BLaER1 (cell line): ENCODE results near the gene TMEM17.
A peak's percentile ranks its signal among the peaks of the same experiment; 100 is the strongest.

Experiments used
- H3K27ac ChIP-seq: shearing (Covaris generic); formaldehyde crosslinking; 2 replicates; pipeline ENCODE4 v1.8.1; 2022
- H3K27me3 ChIP-seq: shearing (Covaris generic); formaldehyde crosslinking; 2 replicates; pipeline ENCODE4 v1.8.1; 2022
- H3K36me3 ChIP-seq: shearing (Covaris generic); formaldehyde crosslinking; 2 replicates; pipeline ENCODE4 v1.8.1; 2022
- H3K4me1 ChIP-seq: shearing (Covaris generic); formaldehyde crosslinking; 2 replicates; pipeline ENCODE4 v1.8.1; 2022
- H3K4me2 ChIP-seq: shearing (Covaris generic); formaldehyde crosslinking; 2 replicates; pipeline ENCODE4 v1.8.1; 2022
- H3K4me3 ChIP-seq: shearing (Covaris generic); formaldehyde crosslinking; 2 replicates; pipeline ENCODE4 v1.8.1; 2022
- H3K9ac ChIP-seq: shearing (Covaris generic); formaldehyde crosslinking; 2 replicates; pipeline ENCODE4 v1.8.1; 2022
- H3K9me3 ChIP-seq: shearing (Covaris generic); formaldehyde crosslinking; 2 replicates; pipeline ENCODE4 v1.8.1; 2022
- H4K20me1 ChIP-seq: shearing (Covaris generic); formaldehyde crosslinking; 2 replicates; pipeline ENCODE4 v1.8.1; 2022
- Cebpa-rat ChIP-seq: shearing (Covaris generic); IDR thresholded peaks from 2 replicates; pipeline ENCODE4 v1.8.1; 2022

TMEM17 gene

GRCh38 chr2:62492048-62492447 is 13.9 kb downstream of the TMEM17 start:
- Histone ChIP-seq H3K9ac (no peak overlapping the region), H3K4me1 (no peaks in the 10 kb centered on the region), H3K27ac (no peak overlapping the region), H3K27me3 (no peaks in the 10 kb centered on the region), H4K20me1 (no peaks in the 10 kb centered on the region), H3K4me3 (no peak overlapping the region), H3K4me2 (no peak overlapping the region), H3K36me3 (no peaks in the 10 kb centered on the region), H3K9me3 (no peaks in the 10 kb centered on the region)
- no peak for TF ChIP-seq Cebpa-rat

GRCh38 chr2:62489702-62490101 is 16.3 kb downstream of the TMEM17 start:
- Histone ChIP-seq H4K20me1 (no peaks in the 10 kb centered on the region), H3K4me1 (no peaks in the 10 kb centered on the region), H3K9me3 (no peaks in the 10 kb centered on the region), H3K36me3 (no peaks in the 10 kb centered on the region), H3K4me3 (no peak overlapping the region), H3K27me3 (no peaks in the 10 kb centered on the region), H3K9ac (no peak overlapping the region), H3K27ac (no peak overlapping the region), H3K4me2 (no peak overlapping the region)
- no peak for TF ChIP-seq Cebpa-rat

- no peaks in the 10 kb centered on the region for H3K9me3 ChIP-seq
- H3K4me1 ChIP-seq: no peaks in the 10 kb centered on the region
- TF ChIP-seq Cebpa-rat: no peak
- H3K4me2 ChIP-seq: no peak overlapping the region
- no peak overlapping the region for H3K27ac ChIP-seq
- H3K27me3 ChIP-seq: no peaks in the 10 kb centered on the region
- no peaks in the 10 kb centered on the region for H3K36me3 ChIP-seq
- H3K4me3 ChIP-seq: no peak overlapping the region
- no peak overlapping the region for H3K9ac ChIP-seq
- H4K20me1 ChIP-seq: no peaks in the 10 kb centered on the region
Measured at GRCh38 chr2:62489162-62489561, 16.8 kb downstream of the TMEM17 start.

- no peaks in the 10 kb centered on the region for H3K36me3 ChIP-seq
- no peaks in the 10 kb centered on the region for H4K20me1 ChIP-seq
- no peak for TF ChIP-seq Cebpa-rat
- H3K9me3 ChIP-seq: no peaks in the 10 kb centered on the region
- H3K4me2 ChIP-seq: no peak overlapping the region
- no peak overlapping the region for H3K4me3 ChIP-seq
- no peaks in the 10 kb centered on the region for H3K27me3 ChIP-seq
- no peaks in the 10 kb centered on the region for H3K4me1 ChIP-seq
- H3K9ac ChIP-seq: no peak overlapping the region
- H3K27ac ChIP-seq: no peak overlapping the region
Measured at GRCh38 chr2:62486439-62486765, 19.6 kb downstream of the TMEM17 start.

- Histone ChIP-seq H3K4me1 (no peaks in the 10 kb centered on the region), H3K36me3 (no peaks in the 10 kb centered on the region), H3K27me3 (no peaks in the 10 kb centered on the region), H4K20me1 (no peaks in the 10 kb centered on the region), H3K9ac (no peak overlapping the region), H3K27ac (no peak overlapping the region), H3K9me3 (no peaks in the 10 kb centered on the region), H3K4me3 (no peak overlapping the region), H3K4me2 (no peak overlapping the region)
- TF ChIP-seq Cebpa-rat: no peak
Measured at GRCh38 chr2:62485761-62486438, 20.1 kb downstream of the TMEM17 start.

- Histone ChIP-seq H3K4me3 (no peak overlapping the region), H3K9me3 (no peaks in the 10 kb centered on the region), H3K9ac (no peak overlapping the region), H3K36me3 (no peaks in the 10 kb centered on the region), H4K20me1 (no peaks in the 10 kb centered on the region), H3K4me2 (no peak overlapping the region), H3K27me3 (no peaks in the 10 kb centered on the region), H3K27ac (no peak overlapping the region), H3K4me1 (peaks cover 8% of the 10 kb centered on the region; the same call in 1 of the 2 replicates)
- TF ChIP-seq Cebpa-rat: no peak
Measured at GRCh38 chr2:62482558-62483352, 23.2 kb downstream of the TMEM17 start.

GRCh38 chr2:62479917-62480316 is 26.1 kb downstream of the TMEM17 start:
- H3K27me3 ChIP-seq: no peaks in the 10 kb centered on the region
- no peak for TF ChIP-seq Cebpa-rat
- H4K20me1 ChIP-seq: no peaks in the 10 kb centered on the region
- no peaks in the 10 kb centered on the region for H3K36me3 ChIP-seq
- no peak overlapping the region for H3K4me3 ChIP-seq
- H3K27ac ChIP-seq: no peak overlapping the region
- peaks cover 23% of the 10 kb centered on the region for H3K4me1 ChIP-seq
- H3K4me2 ChIP-seq: no peak overlapping the region
- no peak overlapping the region for H3K9ac ChIP-seq
- no peaks in the 10 kb centered on the region for H3K9me3 ChIP-seq

- TF ChIP-seq Cebpa-rat: no peak
- Histone ChIP-seq H3K4me2 (peak overlapping the region; percentile 44), H3K4me3 (no peak overlapping the region), H3K27me3 (no peaks in the 10 kb centered on the region), H3K36me3 (no peaks in the 10 kb centered on the region), H3K27ac (peak overlapping the region; percentile 31; the same call in 1 of the 2 replicates), H3K9me3 (no peaks in the 10 kb centered on the region), H3K9ac (no peak overlapping the region), H4K20me1 (no peaks in the 10 kb centered on the region), H3K4me1 (peaks cover 24% of the 10 kb centered on the region)
Measured at GRCh38 chr2:62478093-62478580, 27.9 kb downstream of the TMEM17 start.

- Histone ChIP-seq H3K4me3 (no peak overlapping the region), H3K27me3 (no peaks in the 10 kb centered on the region), H3K4me1 (peaks cover 24% of the 10 kb centered on the region), H3K9ac (no peak overlapping the region), H3K27ac (no peak overlapping the region; the same call in 1 of the 2 replicates), H3K36me3 (no peaks in the 10 kb centered on the region), H4K20me1 (no peaks in the 10 kb centered on the region), H3K9me3 (no peaks in the 10 kb centered on the region), H3K4me2 (peak overlapping the region; percentile 44; the same call in 1 of the 2 replicates)
- no peak for TF ChIP-seq Cebpa-rat
Measured at GRCh38 chr2:62477573-62477972, 28.4 kb downstream of the TMEM17 start.
